Esophagus muscularis mucosa (tissue), 4 donors: Measurements from ENCODE around the gene ANGPTL5. TPM values are rescaled to one million over a fixed set of nuclear protein-coding genes. Genes with fewer than 3 reads are reported as not detected.
A peak's percentile ranks its signal among the peaks of the same experiment; 100 is the strongest.
"Not testable (repeated sequence)": the region's sequence is repeated elsewhere in the genome, so short reads cannot be mapped to it uniquely, and the experiment has no call there.

Source experiments
- DNase-seq: peaks from one replicate; pipeline ENCODE4 v3.0.0-alpha.2; 2017; ENCODE audit errors: extremely low spot score
- H3K27ac ChIP-seq, 4 donors: fragments of 200-600 bp; sonication (generic); replicated peaks in 1 of 4; 1 replicate in 3 of 4; 2 replicates in 1 of 4; pipeline ENCODE4 v1.5.1; 2016 to 2019; ENCODE audit warnings: mild to moderate bottlenecking in 1 of 4
- H3K27me3 ChIP-seq, 4 donors: fragments of 200-600 bp; sonication (generic); one replicate each; pipeline versions ENCODE4 v1.5.1 to v1.6.0; 2016 to 2019
- H3K36me3 ChIP-seq, 4 donors: fragments of 200-600 bp; sonication (generic); one replicate each; pipeline ENCODE4 v1.5.1; 2016 to 2019
- H3K4me1 ChIP-seq, 4 donors: fragments of 200-600 bp; sonication (generic); one replicate each; pipeline ENCODE4 v1.5.1; 2016 to 2019
- H3K4me3 ChIP-seq, 4 donors: fragments of 200-600 bp; sonication (generic); 1 replicate in 2 of 4; 2 replicates in 2 of 4; pipeline ENCODE4 v1.5.1; 2016 to 2019; ENCODE audit warnings: mild to moderate bottlenecking in 4 of 4, moderate library complexity in 1 of 4
- H3K9me3 ChIP-seq, 4 donors: fragments of 200-600 bp; sonication (generic); 1 replicate in 3 of 4; 2 replicates in 1 of 4; pipeline ENCODE4 v1.5.1; 2016 to 2019
- CTCF ChIP-seq, 3 experiments: fragments of 200-600 bp in 2 of 3; fragments of 450-650 bp in 1 of 3; sonication (generic) in 2 of 3; IDR thresholded peaks; one replicate each; pipeline ENCODE4 v1.5.1; 2017 to 2019; ENCODE audit warnings: antibody characterized with exemption in 3 of 3, mild to moderate bottlenecking in 2 of 3, moderate library complexity in 1 of 3
- EP300 ChIP-seq: sonication (generic); formaldehyde crosslinking; IDR thresholded peaks from one replicate; pipeline ENCODE4 v1.6.1; 2017; ENCODE audit warnings: antibody characterized with exemption
- POLR2AphosphoS5 ChIP-seq, 2 donors: sonication (generic); formaldehyde crosslinking; IDR thresholded peaks; one replicate each; pipeline ENCODE4 v1.6.1; 2017; ENCODE audit warnings: antibody characterized with exemption in 2 of 2
- WGBS: methylation state at CpG from one replicate; pipeline ENCODE4 v1.1.5; 2018; 5-methylcytosine and 5-hydroxymethylcytosine counted together
- intact Hi-C: fragments of 100-400 bp; cut with DNase I; formaldehyde crosslinking; loops from one replicate; pipeline ENCODE4 v1.15.1; 2023
- total RNA-seq, 4 donors: library from RNA; depleted of rRNA; stranded (reverse); fragments of >200 nt; gene quantifications; one replicate each; pipeline versions ENCODE4 v1.1.0 to v1.2.1, GENCODE V29; 2016

Gene ANGPTL5
- total RNA-seq, 4 donors from 2014 or later = 0.17 to 1.0 (median 0.62) TPM

GRCh38 chr11:101863361-101863760 is 53.0 kb downstream of the ANGPTL5 start:
- intact Hi-C loops = no loop called here
- no peaks in the 10 kb centered on the region for H3K27me3 ChIP-seq
- TF ChIP-seq EP300 (no peak), CTCF (IDR thresholded peaks at IDR 0.05) (no peak), POLR2AphosphoS5 (IDR thresholded peaks at IDR 0.05) (no peak)
- peak overlapping the region; percentile 41 to 62 (median 49) for H3K27ac ChIP-seq
- H3K36me3 ChIP-seq = no peaks in the 10 kb centered on the region
- no peak overlapping the region for H3K4me3 ChIP-seq
- no peak for DNase-seq
- H3K4me1 ChIP-seq = peaks cover 0 to 51% (median 38%) of the 10 kb centered on the region in 4 donors
- no peaks in the 10 kb centered on the region for H3K9me3 ChIP-seq

GRCh38 chr11:101862391-101863233 is 53.7 kb downstream of the ANGPTL5 start:
- no peak overlapping the region for H3K4me3 ChIP-seq
- 72% methylated on average over 5 of the region's 5 CpGs for WGBS
- peak overlapping the region; percentile 41 to 62 (median 49) for H3K27ac ChIP-seq
- peaks cover 0 to 47% (median 35%) of the 10 kb centered on the region in 4 donors for H3K4me1 ChIP-seq
- no peak for DNase-seq
- intact Hi-C loops = no loop called here
- no peaks in the 10 kb centered on the region for H3K9me3 ChIP-seq
- TF ChIP-seq POLR2AphosphoS5 (IDR thresholded peaks at IDR 0.05) (no peak), CTCF (IDR thresholded peaks at IDR 0.05) (peak; percentile 17 to 49 (median 32)), EP300 (no peak)
- no peaks in the 10 kb centered on the region for H3K27me3 ChIP-seq
- H3K36me3 ChIP-seq = no peaks in the 10 kb centered on the region

- Histone ChIP-seq H3K27ac (peak overlapping the region in 1 of 4 donors; percentile 22), H3K27me3 (no peaks in the 10 kb centered on the region), H3K4me1 (peaks cover 0 to 31% (median 27%) of the 10 kb centered on the region in 4 donors), H3K4me3 (no peak overlapping the region), H3K9me3 (no peaks in the 10 kb centered on the region), H3K36me3 (no peaks in the 10 kb centered on the region)
- intact Hi-C loops = loop anchor here (2.0 kb wide), 1 partner anchor 150 kb away; no protein-coding TSS in a partner anchor
- TF ChIP-seq POLR2AphosphoS5 (IDR thresholded peaks at IDR 0.05) (no peak), CTCF (IDR thresholded peaks at IDR 0.05) (peak; percentile 80 to 89 (median 80))
- DNase-seq = no peak
- WGBS = 23% methylated on average over 9 of the region's 9 CpGs
These were observed 55.5 kb downstream of the ANGPTL5 start for GRCh38 chr11:101860696-101861427.

- 79% methylated on average over 8 of the region's 11 CpGs for WGBS
- H3K4me3 ChIP-seq, H3K4me1 ChIP-seq, DNase-seq, intact Hi-C loops, H3K36me3 ChIP-seq, H3K9me3 ChIP-seq, H3K27ac ChIP-seq, H3K27me3 ChIP-seq: not testable (repeated sequence)
These were observed 64.1 kb downstream of the ANGPTL5 start for GRCh38 chr11:101852260-101852659.

- H3K36me3 ChIP-seq = no peaks in the 10 kb centered on the region
- H3K27ac ChIP-seq = no peak overlapping the region
- WGBS = 13% methylated on average over 2 of the region's 2 CpGs
- no peak overlapping the region for H3K4me3 ChIP-seq
- H3K27me3 ChIP-seq = no peaks in the 10 kb centered on the region
- no peak for DNase-seq
- H3K4me1 ChIP-seq = no peaks in the 10 kb centered on the region
- intact Hi-C loops = loop anchor here (5.0 kb wide), 1 partner anchor 391 kb away; no protein-coding TSS in a partner anchor
- TF ChIP-seq EP300 (no peak), CTCF (IDR thresholded peaks at IDR 0.05) (peak; percentile 17 to 53 (median 48))
- H3K9me3 ChIP-seq = no peaks in the 10 kb centered on the region
These were observed 68.1 kb downstream of the ANGPTL5 start for GRCh38 chr11:101848262-101848661.
